ENCODE results near the gene TIGD7.

GRCh38 chr16:3266873-3267537 lies 38.2 kb downstream of the TIGD7 start:
- no peak for TF ChIP-seq NRF1 (IDR thresholded peaks at IDR 0.05; ENCODE audit: low read depth, low read length)
- no peak for TF ChIP-seq SP2 (IDR thresholded peaks at IDR 0.05; ENCODE audit: low read length)
- TF ChIP-seq, protein P1, sequence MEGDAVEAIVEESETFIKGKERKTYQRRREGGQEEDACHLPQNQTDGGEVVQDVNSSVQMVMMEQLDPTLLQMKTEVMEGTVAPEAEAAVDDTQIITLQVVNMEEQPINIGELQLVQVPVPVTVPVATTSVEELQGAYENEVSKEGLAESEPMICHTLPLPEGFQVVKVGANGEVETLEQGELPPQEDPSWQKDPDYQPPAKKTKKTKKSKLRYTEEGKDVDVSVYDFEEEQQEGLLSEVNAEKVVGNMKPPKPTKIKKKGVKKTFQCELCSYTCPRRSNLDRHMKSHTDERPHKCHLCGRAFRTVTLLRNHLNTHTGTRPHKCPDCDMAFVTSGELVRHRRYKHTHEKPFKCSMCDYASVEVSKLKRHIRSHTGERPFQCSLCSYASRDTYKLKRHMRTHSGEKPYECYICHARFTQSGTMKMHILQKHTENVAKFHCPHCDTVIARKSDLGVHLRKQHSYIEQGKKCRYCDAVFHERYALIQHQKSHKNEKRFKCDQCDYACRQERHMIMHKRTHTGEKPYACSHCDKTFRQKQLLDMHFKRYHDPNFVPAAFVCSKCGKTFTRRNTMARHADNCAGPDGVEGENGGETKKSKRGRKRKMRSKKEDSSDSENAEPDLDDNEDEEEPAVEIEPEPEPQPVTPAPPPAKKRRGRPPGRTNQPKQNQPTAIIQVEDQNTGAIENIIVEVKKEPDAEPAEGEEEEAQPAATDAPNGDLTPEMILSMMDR (IDR thresholded peaks at IDR 0.05; ENCODE audit: control extremely low read depth in 1 of 3, insufficient read depth in 1 of 3, low read depth in 1 of 3, low read length in 3 of 3) = peak; percentile 57 to 73 (median 59)
- TF ChIP-seq, protein P2, sequence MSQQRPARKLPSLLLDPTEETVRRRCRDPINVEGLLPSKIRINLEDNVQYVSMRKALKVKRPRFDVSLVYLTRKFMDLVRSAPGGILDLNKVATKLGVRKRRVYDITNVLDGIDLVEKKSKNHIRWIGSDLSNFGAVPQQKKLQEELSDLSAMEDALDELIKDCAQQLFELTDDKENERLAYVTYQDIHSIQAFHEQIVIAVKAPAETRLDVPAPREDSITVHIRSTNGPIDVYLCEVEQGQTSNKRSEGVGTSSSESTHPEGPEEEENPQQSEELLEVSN (IDR thresholded peaks at IDR 0.05) = no peak
- no peak for TF ChIP-seq EZH2 (IDR thresholded peaks at IDR 0.05; ENCODE audit: low read depth, low read length, severe bottlenecking)
- no peak for TF ChIP-seq MAX (IDR thresholded peaks at IDR 0.05)
- TF ChIP-seq POLR2A (IDR thresholded peaks at IDR 0.05; ENCODE audit: control extremely low read depth in 1 of 2, low read depth in 2 of 2, low read length in 2 of 2) = no peak
- TF ChIP-seq YY1 (IDR thresholded peaks at IDR 0.05; ENCODE audit: low read depth, low read length) = no peak
